ENCODE measurements around the gene ARHGAP24.

GRCh38 chr4:86035688-86036087 is 560.7 kb downstream of the ARHGAP24 start:
- TF ChIP-seq POLR2A (IDR thresholded peaks at IDR 0.05): no peak
- TF ChIP-seq, protein P1, sequence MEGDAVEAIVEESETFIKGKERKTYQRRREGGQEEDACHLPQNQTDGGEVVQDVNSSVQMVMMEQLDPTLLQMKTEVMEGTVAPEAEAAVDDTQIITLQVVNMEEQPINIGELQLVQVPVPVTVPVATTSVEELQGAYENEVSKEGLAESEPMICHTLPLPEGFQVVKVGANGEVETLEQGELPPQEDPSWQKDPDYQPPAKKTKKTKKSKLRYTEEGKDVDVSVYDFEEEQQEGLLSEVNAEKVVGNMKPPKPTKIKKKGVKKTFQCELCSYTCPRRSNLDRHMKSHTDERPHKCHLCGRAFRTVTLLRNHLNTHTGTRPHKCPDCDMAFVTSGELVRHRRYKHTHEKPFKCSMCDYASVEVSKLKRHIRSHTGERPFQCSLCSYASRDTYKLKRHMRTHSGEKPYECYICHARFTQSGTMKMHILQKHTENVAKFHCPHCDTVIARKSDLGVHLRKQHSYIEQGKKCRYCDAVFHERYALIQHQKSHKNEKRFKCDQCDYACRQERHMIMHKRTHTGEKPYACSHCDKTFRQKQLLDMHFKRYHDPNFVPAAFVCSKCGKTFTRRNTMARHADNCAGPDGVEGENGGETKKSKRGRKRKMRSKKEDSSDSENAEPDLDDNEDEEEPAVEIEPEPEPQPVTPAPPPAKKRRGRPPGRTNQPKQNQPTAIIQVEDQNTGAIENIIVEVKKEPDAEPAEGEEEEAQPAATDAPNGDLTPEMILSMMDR (IDR thresholded peaks at IDR 0.05): no peak
